Measurements from ENCODE around the gene AREG.
"Not testable (repeated sequence)": the region's sequence is repeated elsewhere in the genome, so short reads cannot be mapped to it uniquely, and the experiment has no call there.

The AREG gene

GRCh38 chr4:74444891-74445642 lies at the start of gene AREG:
Gene AREG, plus strand, starts transcription at chr4:74445136. Its CDS starts 210 bp downstream, at chr4:74445346.
- peak; percentile 71 for DNase-seq (ENCODE audit: low read depth)

- DNase-seq (ENCODE audit: low read depth) = peak; percentile 65
These were observed 49.3 kb upstream of the AREG start for GRCh38 chr4:74395633-74396032.

- no peak for DNase-seq (ENCODE audit: low read depth)
These were observed 47.0 kb upstream of the AREG start for GRCh38 chr4:74397748-74398426.

GRCh38 chr4:74398894-74399589 lies 45.9 kb upstream of the AREG start:
- DNase-seq (ENCODE audit: low read depth) = not testable (repeated sequence)

GRCh38 chr4:74400395-74400794 lies 44.5 kb upstream of the AREG start:
- DNase-seq (ENCODE audit: low read depth) = no peak

- no peak for DNase-seq (ENCODE audit: low read depth)
These were observed 42.1 kb upstream of the AREG start for GRCh38 chr4:74402692-74403456.

GRCh38 chr4:74407891-74408290 lies 37.0 kb upstream of the AREG start:
- no peak for DNase-seq (ENCODE audit: low read depth)

- peak; percentile 85 for DNase-seq (ENCODE audit: low read depth)
These were observed 36.3 kb upstream of the AREG start for GRCh38 chr4:74408639-74409038.

- peak; percentile 59 for DNase-seq (ENCODE audit: low read depth)
These were observed 34.7 kb upstream of the AREG start for GRCh38 chr4:74410272-74410671.

- DNase-seq (ENCODE audit: low read depth) = no peak
These were observed 32.7 kb upstream of the AREG start for GRCh38 chr4:74412225-74412624.

- no peak for DNase-seq (ENCODE audit: low read depth)
These were observed 31.7 kb upstream of the AREG start for GRCh38 chr4:74413265-74413664.

GRCh38 chr4:74414149-74414809 lies 30.7 kb upstream of the AREG start:
- DNase-seq (ENCODE audit: low read depth) = no peak

- DNase-seq (ENCODE audit: low read depth) = peak; percentile 15
These were observed 29.2 kb upstream of the AREG start for GRCh38 chr4:74415602-74416300.

- DNase-seq (ENCODE audit: low read depth) = peak; percentile 92
These were observed 26.8 kb upstream of the AREG start for GRCh38 chr4:74418063-74418670.

GRCh38 chr4:74420863-74421262 lies 24.1 kb upstream of the AREG start:
- no peak for DNase-seq (ENCODE audit: low read depth)

GRCh38 chr4:74423104-74423503 lies 21.8 kb upstream of the AREG start:
- peak; percentile 71 for DNase-seq (ENCODE audit: low read depth)

- DNase-seq (ENCODE audit: low read depth) = no peak
These were observed 20.8 kb upstream of the AREG start for GRCh38 chr4:74424111-74424510.

GRCh38 chr4:74426101-74426500 lies 18.8 kb upstream of the AREG start:
- peak; percentile 68 for DNase-seq (ENCODE audit: low read depth)

GRCh38 chr4:74428276-74428675 lies 16.7 kb upstream of the AREG start:
- peak; percentile 47 for DNase-seq (ENCODE audit: low read depth)

- DNase-seq (ENCODE audit: low read depth) = no peak
These were observed 13.7 kb upstream of the AREG start for GRCh38 chr4:74431113-74431826.

Measured in ELR (cell line).